Spleen (tissue), 7 donors: ENCODE results near the gene MED12L.

Experiments used
- CTCF ChIP-seq, 11 experiments: fragments of 200-600 bp in 7 of 11; fragments of 450-650 bp in 4 of 11; sonication (generic) in 4 of 11; IDR thresholded peaks in 8 of 11; conservative IDR thresholded peaks in 3 of 11; 1 replicate in 7 of 11; 2 replicates in 4 of 11; pipeline versions ENCODE4 v1.4.0 to v1.8.0; 2016 to 2021; ENCODE audit warnings: antibody characterized with exemption in 11 of 11, inconsistent platforms in 4 of 11, mild to moderate bottlenecking in 1 of 11
- POLR2A ChIP-seq, 3 donors: fragments of 450-650 bp; IDR thresholded peaks; one replicate each; pipeline ENCODE4 v1.5.1; 2017; ENCODE audit warnings: antibody characterized with exemption in 3 of 3, mild to moderate bottlenecking in 1 of 3
- donor health status: DM: no; HTN: no; CAD: no; lungs with moderate emphysema.
- donor health status: DM: no; HTN: no; CAD: no.
- donor health status: DM: no; HTN: no; CAD: no.

GRCh38 chr3:151269631-151270030 is 184.2 kb downstream of the MED12L start:
- TF ChIP-seq CTCF (IDR thresholded peaks at IDR 0.05 in 8 of 11, conservative IDR thresholded peaks at IDR 0.05 in 3 of 11) (no peak), POLR2A (IDR thresholded peaks at IDR 0.05) (no peak)
